ENCODE measurements around the gene CIZ1.

DNA sequence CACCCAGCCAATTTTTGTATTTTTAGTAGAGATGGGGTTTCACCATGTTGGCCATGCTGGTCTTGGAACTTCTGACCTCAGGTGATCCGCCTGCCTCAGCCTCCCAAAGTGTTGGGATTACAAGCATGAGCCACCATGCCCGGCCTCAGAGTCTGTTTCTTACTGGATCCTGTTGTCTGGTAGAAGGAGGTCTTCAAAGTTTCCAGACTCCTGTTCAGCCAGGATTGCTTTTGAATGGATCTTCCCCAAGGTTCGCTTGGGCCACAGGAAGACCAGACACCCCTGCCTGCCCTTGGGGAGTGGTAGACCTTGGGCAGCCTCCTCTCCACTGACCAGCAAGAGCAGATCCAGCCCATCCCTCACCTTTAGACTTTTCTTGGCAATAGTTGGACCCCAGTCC is 49.8 kb downstream of the CIZ1 start:
- TF ChIP-seq CTCF (IDR thresholded peaks at IDR 0.05; ENCODE audit: low read depth, low read length) (no peak), POLR2A (IDR thresholded peaks at IDR 0.05; ENCODE audit: extremely low read depth, insufficient read length) (no peak)

Data from NB4 (cell line).